A549 treated with AZD2906 at 1 μM for 4 hours (cell line): ENCODE measurements around the gene GOLT1A. TPM values are rescaled to one million over a fixed set of nuclear protein-coding genes. Genes with fewer than 3 reads are reported as not detected.

Experiments
- total RNA-seq: library from RNA; stranded (reverse); fragments of 200-300 nt; extraction: Qiagen RNA extraction; gene quantifications from 5 replicates; pipeline ENCODE4 v1.2.3, GENCODE V29; 2022

The GOLT1A gene, protein sequence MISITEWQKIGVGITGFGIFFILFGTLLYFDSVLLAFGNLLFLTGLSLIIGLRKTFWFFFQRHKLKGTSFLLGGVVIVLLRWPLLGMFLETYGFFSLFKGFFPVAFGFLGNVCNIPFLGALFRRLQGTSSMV
- 3.3 to 7.0 TPM (median 5.1 TPM) in 5 replicates for total RNA-seq

DNA sequence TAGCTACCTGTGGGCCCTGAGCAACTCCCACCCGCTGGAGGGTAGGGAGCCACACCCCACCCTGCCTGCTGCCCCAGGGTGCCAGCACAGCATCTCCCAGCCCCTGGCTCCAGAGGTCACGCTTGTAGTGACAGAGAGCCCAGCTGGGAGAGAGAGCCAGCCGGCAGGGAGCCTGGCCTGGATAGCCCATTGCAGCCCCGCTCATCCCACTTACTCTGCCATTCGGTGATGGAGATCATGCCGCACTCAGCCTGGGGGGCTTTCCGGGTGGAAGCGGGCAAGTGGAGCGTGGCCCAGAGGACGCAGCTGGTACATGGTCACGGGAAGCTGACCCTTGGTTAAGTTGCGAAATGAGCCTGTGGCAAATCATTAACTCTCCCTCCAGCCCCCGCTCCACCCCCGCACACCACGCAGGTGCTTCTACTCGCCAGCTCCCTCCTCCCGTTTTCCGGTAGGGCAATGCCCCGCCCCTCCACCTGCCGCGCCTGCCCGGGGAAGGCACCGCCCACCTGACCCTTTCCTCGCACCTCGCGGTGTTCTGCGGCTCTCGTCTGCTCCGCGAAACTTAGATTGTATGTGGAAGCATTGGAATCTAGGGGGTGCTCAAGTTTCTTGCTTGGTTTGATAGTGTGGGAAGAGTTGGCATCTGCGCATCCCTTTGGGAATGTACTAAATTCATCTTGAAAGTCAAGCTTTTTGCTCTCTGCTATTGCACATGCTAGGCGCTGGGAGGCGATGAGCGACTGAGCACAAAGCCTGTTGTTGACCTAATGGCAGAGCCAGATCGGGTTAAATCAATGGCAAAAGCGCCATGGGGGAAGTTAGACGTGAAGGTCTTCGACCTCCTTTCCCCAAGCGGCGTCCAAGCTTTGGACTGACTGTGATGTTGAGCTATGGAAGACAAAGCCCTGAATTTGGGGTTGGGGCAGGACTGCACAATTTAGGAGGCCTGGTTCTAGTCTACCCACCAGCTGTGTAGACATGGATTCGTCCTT, at the start of gene GOLT1A:
Gene GOLT1A, minus strand, starts transcription at position 321 of the 995 bp plus-strand sequence. Its CDS starts 82 bp downstream, at position 239.

DNA sequence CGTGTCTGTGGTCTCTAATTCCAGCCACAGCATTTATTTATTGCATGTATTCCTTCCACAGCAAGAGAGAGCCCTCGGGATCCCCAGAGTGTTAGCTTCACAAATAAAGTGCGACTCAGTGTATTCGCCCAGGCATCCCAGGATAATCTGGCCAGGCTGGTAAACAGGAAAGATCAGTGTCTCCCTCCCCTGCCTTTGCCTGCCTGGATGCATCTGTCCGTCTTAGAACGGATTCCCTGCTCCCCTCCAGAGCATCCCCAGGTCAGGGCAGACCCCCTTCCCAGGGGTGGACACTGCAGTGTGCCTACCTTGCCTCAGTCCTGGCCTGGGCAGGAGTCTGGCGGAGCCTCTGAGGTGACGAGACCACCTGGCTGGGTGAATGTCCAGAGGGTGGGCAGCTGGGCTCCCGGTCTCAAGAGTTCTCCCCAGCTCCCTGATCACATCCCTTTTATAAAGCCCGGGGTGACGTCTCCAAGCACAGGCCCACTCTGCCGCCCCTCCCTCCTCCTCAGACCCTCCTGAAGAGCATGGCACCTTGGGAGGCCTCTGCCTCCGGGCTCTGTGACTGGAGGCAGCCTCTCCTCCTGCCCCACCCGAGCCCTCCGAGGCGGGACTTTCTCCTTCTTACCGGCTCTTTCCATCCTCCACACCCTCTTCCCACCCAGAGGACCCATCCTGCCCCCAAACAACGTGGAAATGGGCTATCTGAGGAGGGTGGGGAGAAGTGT, 17.6 kb downstream of the GOLT1A start, which contains the start of gene KISS1:
Gene KISS1, minus strand, starts transcription at position 424 of the 728 bp plus-strand sequence. CDS start 3,615 bp downstream, outside the sequence.

DNA sequence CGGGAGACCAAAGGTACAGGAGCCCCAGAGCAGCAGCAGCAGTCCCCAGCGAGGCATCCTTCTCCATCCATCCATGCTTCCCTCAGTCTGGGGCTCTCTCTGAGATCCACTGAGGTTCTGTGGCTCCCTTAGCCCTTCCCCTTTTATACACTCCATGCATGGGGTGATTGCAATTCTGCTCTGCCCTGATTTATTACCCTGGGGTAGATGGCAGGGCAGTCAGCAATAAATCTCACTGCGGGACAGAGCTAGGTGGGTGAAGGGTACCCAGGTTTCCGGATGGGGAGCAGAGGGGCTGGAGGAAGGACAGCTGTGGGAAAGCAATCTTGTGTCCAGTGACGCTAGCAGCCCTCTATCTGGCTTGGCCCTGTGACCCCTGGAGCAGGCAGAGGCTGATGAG, 47.6 kb downstream of the GOLT1A start, which contains the start of gene REN:
Gene REN, minus strand, starts transcription at position 119 of the 400 bp plus-strand sequence. Its CDS starts 44 bp downstream, at position 75.

DNA sequence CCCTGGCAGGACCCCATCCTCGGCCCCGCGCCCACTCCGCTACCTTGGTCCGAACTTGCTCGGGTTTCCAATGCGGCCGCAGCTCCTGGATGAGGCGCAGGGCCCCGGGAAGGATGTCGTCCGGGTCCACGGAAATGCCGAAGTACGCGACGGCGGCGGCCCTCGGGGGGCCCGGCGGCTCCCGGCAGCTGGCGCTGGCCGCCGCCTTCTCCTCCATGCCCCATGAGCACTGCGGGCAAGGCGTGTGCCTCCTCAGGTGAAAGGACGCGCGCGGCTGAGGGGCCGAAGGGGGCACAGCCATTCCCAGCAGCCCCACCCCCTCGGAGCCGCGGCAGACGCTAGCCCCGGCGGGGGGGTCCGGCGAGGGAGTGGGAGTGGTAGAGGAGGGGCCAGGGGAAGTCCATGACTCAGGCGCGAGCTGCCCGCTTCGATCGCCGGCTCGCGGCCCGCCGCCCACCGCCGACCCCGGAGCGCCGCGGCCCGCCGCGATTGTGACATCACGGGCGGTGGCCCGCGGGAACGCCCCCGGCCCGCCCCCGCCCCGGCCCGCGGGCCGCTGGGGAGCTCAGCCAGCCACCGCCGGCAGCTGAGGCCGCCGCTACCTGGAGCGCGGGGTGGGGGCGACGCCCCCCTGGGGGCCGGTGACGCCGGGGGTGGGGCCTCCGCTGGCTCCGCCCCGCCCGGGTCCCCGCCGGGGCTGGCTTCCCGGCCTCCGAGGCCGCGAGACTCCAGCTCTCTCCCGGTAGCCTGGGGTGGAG, 62.1 kb downstream of the GOLT1A start, which contains the start of gene ETNK2:
Gene ETNK2, minus strand, starts transcription at position 493 of the 758 bp plus-strand sequence. Its CDS starts 192 bp downstream, at position 301.

Other genes starting within 250 kb of the GOLT1A start
- 19.7 to 24.6 TPM (median 23.9 TPM) in 5 replicates for gene SOX13, start 140.9 kb downstream of the GOLT1A start, total RNA-seq
- 21.2 to 27.6 TPM (median 23.9 TPM) in 5 replicates for gene ETNK2, start 61.9 kb downstream of the GOLT1A start, total RNA-seq
- gene REN, start 47.7 kb downstream of the GOLT1A start, total RNA-seq, result not detected in 5 replicates
- 0.36 to 0.70 TPM (median 0.49 TPM) in 4 of 5 replicates, not detected in the other for gene KISS1, start 17.5 kb downstream of the GOLT1A start, total RNA-seq
- gene PLEKHA6, start 145.9 kb upstream of the GOLT1A start, total RNA-seq, result 30.7 to 35.1 TPM (median 33.3 TPM) in 5 replicates
- gene PPP1R15B, start 197.8 kb upstream of the GOLT1A start, total RNA-seq, result 26.1 to 37.1 TPM (median 27.3 TPM) in 5 replicates